A549 (cell line): ENCODE data around the gene SLC28A1. TPM values are rescaled to one million over a fixed set of nuclear protein-coding genes. Genes with fewer than 3 reads are reported as not detected.

Experiments used
- ATAC-seq, 2 experiments: fragments of 200-7000 bp in 1 of 2; fragments of >200 bp in 1 of 2; cut with Nextera tagmentation in 1 of 2; cut with Tn5 transposase in 1 of 2; 3 replicates each; pipeline versions ENCODE4 v1.8.0 to v1.9.1; 2018 to 2020; ENCODE audit warnings: mild to moderate bottlenecking in 1 of 2, moderate library complexity in 1 of 2
- CTCF ChIA-PET: fragments of 300-600 bp; sonication (Branson Sonifier 250); formaldehyde crosslinking; extraction: SDS; loops from one replicate; lab custom pipeline; 2021; ENCODE audit warnings: antibody characterized with exemption, inconsistent platforms; lab: Yijun Ruan, JAX
- POLR2A ChIA-PET: fragments of 350-600 bp; formaldehyde crosslinking; extraction: SDS; loops from one replicate; lab custom pipeline; 2021; ENCODE audit warnings: antibody characterized with exemption, inconsistent platforms; lab: Yijun Ruan, JAX
- DNase-seq, 2 experiments: peaks; one replicate each; pipeline versions ENCODE4 v3.0.0 to v3.0.0-alpha.2; 2011 to 2016; ENCODE audit warnings: low read depth in 1 of 2, low spot score in 1 of 2
- FAIRE-seq: peaks from 2 replicates; lab custom pipeline; 2011; peaks lifted over from hg19 to GRCh38; lab: Jason Lieb, UNC
- H3K27ac ChIP-seq, 2 experiments: fragments of >200 bp; sonication (Bioruptor Twin); formaldehyde crosslinking; 3 replicates each; pipeline ENCODE4 v1.5.1; 2016 to 2017
- H3K4me1 ChIP-seq: fragments of >200 bp; sonication (Bioruptor Twin); formaldehyde crosslinking; 3 replicates; pipeline ENCODE4 v1.6.1; 2016
- H3K4me2 ChIP-seq: fragments of >200 bp; sonication (Bioruptor Twin); formaldehyde crosslinking; 3 replicates; pipeline ENCODE4 v1.6.1; 2016
- H3K4me3 ChIP-seq: fragments of >200 bp; sonication (Bioruptor Twin); formaldehyde crosslinking; 3 replicates; pipeline ENCODE4 v1.5.1; 2016
- H3K9me3 ChIP-seq: fragments of >200 bp; sonication (Bioruptor Twin); formaldehyde crosslinking; 3 replicates; pipeline ENCODE4 v1.6.1; 2016
- BHLHE40 ChIP-seq: IDR thresholded peaks from 2 replicates; pipeline ENCODE4 v1.6.1; 2012; ENCODE audit warnings: low read depth, low read length, inconsistent platforms
- CBX2 ChIP-seq: fragments of 200-600 bp; sonication (generic); IDR thresholded peaks from 2 replicates; pipeline ENCODE4 v1.6.1; 2016; ENCODE audit warnings: low read depth, mild to moderate bottlenecking, borderline replicate concordance
- CBX8 ChIP-seq: fragments of 200-600 bp; sonication (generic); IDR thresholded peaks from 2 replicates; pipeline ENCODE4 v1.6.1; 2016
- EHMT2 ChIP-seq: fragments of 200-600 bp; sonication (generic); IDR thresholded peaks from 2 replicates; pipeline ENCODE4 v1.6.1; 2016; ENCODE audit warnings: antibody characterized with exemption, low read depth, mild to moderate bottlenecking, moderate library complexity
- FOSL2 ChIP-seq, 2 experiments: fragments of 450-650 bp in 1 of 2; fragments of >200 bp in 1 of 2; sonication (Bioruptor Twin) in 1 of 2; formaldehyde crosslinking; IDR thresholded peaks; 2 replicates each; pipeline versions ENCODE4 v1.5.0 to v1.6.1; 2016 to 2020; ENCODE audit warnings: mild to moderate bottlenecking in 1 of 2, moderate library complexity in 1 of 2
- GATA3 ChIP-seq: IDR thresholded peaks from 2 replicates; pipeline ENCODE4 v1.6.1; 2012; ENCODE audit warnings: borderline replicate concordance
- HEYL ChIP-seq: fragments of 250-450 bp; sonication (Bioruptor Pico); IDR thresholded peaks from 2 replicates; pipeline ENCODE4 v1.8.0; 2021; ENCODE audit warnings: mild to moderate bottlenecking, moderate library complexity
- JUN ChIP-seq, 2 experiments: fragments of >200 bp; sonication (Bioruptor Twin); formaldehyde crosslinking; IDR thresholded peaks; 2 replicates in 1 of 2; 3 replicates in 1 of 2; pipeline ENCODE4 v1.6.1; 2016 to 2017
- JUNB ChIP-seq: fragments of >200 bp; sonication (Bioruptor Twin); formaldehyde crosslinking; IDR thresholded peaks from 2 replicates; pipeline ENCODE4 v1.6.1; 2016
- KDM5A ChIP-seq: fragments of 200-600 bp; sonication (generic); IDR thresholded peaks from 2 replicates; pipeline ENCODE4 v1.6.1; 2016; ENCODE audit warnings: antibody characterized with exemption, mild to moderate bottlenecking
- MAFK ChIP-seq: fragments of 450-650 bp; IDR thresholded peaks from 2 replicates; pipeline ENCODE4 v1.6.1; 2014; ENCODE audit not compliant: partially characterized antibody
- MAZ ChIP-seq: fragments of 150-350 bp; IDR thresholded peaks from 2 replicates; pipeline ENCODE4 v1.6.1; 2014; ENCODE audit warnings: antibody characterized with exemption, low read depth, low read length, borderline replicate concordance
- NFE2L2 ChIP-seq: fragments of 150-350 bp; conservative IDR thresholded peaks from 2 replicates; pipeline ENCODE4 v1.6.1; 2014; ENCODE audit warnings: low read length
- RAD21 ChIP-seq, 2 experiments: fragments of >200 bp in 1 of 2; sonication (Bioruptor Twin) in 1 of 2; formaldehyde crosslinking in 1 of 2; IDR thresholded peaks in 1 of 2; conservative IDR thresholded peaks in 1 of 2; 2 replicates in 1 of 2; 3 replicates in 1 of 2; pipeline ENCODE4 v1.6.1; 2012 to 2018; ENCODE audit warnings: inconsistent platforms in 1 of 2
- RARB ChIP-seq: fragments of 250-450 bp; sonication (Bioruptor Pico); IDR thresholded peaks from 2 replicates; pipeline ENCODE4 v1.8.0; 2021; ENCODE audit warnings: mild to moderate bottlenecking, moderate library complexity
- RNF2 ChIP-seq: fragments of 200-600 bp; sonication (generic); IDR thresholded peaks from 2 replicates; pipeline ENCODE4 v1.6.1; 2016; ENCODE audit warnings: low read depth, mild to moderate bottlenecking, antibody characterized with exemption, moderate library complexity, borderline replicate concordance
- SMC3 ChIP-seq: fragments of >200 bp; sonication (Bioruptor Twin); formaldehyde crosslinking; IDR thresholded peaks from 3 replicates; pipeline ENCODE4 v1.6.1; 2018; ENCODE audit warnings: inconsistent platforms
- TFCP2L1 ChIP-seq: fragments of 250-450 bp; sonication (Bioruptor Pico); IDR thresholded peaks from 2 replicates; pipeline ENCODE4 v1.5.0; 2021; ENCODE audit warnings: mild to moderate bottlenecking
- TP53 ChIP-seq: fragments of 250-450 bp; sonication (Bioruptor Pico); IDR thresholded peaks from 2 replicates; pipeline ENCODE4 v1.5.0; 2021; ENCODE audit warnings: mild to moderate bottlenecking, moderate library complexity
- whole genome bisulfite sequencing: methylation state at CpG from one replicate; pipeline ENCODE4 v1.1.6; 2017; ENCODE audit errors: missing lambda C conversion rate; 5-methylcytosine and 5-hydroxymethylcytosine counted together
- polyA plus RNA-seq, 4 experiments: library from polyadenylated mRNA; depleted of rRNA in 3 of 4; stranded (reverse); fragments of >200 nt; fragmentation: RNase III in 1 of 4; extraction: RNeasy Plus Mini Kit Qiagen cat#74134 plus additional on column Dnase treatment in 1 of 4; gene quantifications; 2 replicates in 3 of 4; 3 replicates in 1 of 4; pipeline ENCODE4 v1.2.3, GENCODE V29; 2011 to 2017
- TF ChIP-seq, protein P1 (sequence below): fragments of >200 bp; sonication (Bioruptor Twin); formaldehyde crosslinking; IDR thresholded peaks from 3 replicates; pipeline ENCODE4 v1.5.1; 2016

SLC28A1 gene
- polyA plus RNA-seq, 2 of the 4 experiments (the other 2 are of a cell fraction), result 0.06 to 0.13 TPM

GRCh38 chr15:84861781-84862180 lies 22.7 kb upstream of the SLC28A1 start:
- TF ChIP-seq TP53 (CRISPR knock-in tag) (no peak), CBX8 (no peak), CBX2 (no peak), GATA3 (no peak), KDM5A (no peak), MAFK (no peak), NFE2L2 (no peak), EHMT2 (no peak), HEYL (CRISPR knock-in tag) (no peak), MAZ (no peak), BHLHE40 (no peak), JUN (IDR thresholded peaks at IDR 0.05) (no peak), RNF2 (no peak), TFCP2L1 (CRISPR knock-in tag) (no peak)
- TF ChIP-seq, protein P1, sequence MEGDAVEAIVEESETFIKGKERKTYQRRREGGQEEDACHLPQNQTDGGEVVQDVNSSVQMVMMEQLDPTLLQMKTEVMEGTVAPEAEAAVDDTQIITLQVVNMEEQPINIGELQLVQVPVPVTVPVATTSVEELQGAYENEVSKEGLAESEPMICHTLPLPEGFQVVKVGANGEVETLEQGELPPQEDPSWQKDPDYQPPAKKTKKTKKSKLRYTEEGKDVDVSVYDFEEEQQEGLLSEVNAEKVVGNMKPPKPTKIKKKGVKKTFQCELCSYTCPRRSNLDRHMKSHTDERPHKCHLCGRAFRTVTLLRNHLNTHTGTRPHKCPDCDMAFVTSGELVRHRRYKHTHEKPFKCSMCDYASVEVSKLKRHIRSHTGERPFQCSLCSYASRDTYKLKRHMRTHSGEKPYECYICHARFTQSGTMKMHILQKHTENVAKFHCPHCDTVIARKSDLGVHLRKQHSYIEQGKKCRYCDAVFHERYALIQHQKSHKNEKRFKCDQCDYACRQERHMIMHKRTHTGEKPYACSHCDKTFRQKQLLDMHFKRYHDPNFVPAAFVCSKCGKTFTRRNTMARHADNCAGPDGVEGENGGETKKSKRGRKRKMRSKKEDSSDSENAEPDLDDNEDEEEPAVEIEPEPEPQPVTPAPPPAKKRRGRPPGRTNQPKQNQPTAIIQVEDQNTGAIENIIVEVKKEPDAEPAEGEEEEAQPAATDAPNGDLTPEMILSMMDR, result no peak
- H3K4me1 ChIP-seq, result peaks cover 12% of the 10 kb centered on the region; the same call in 2 of the 3 replicates
- H3K9me3 ChIP-seq, result no peaks in the 10 kb centered on the region
- WGBS, result 84% methylated on average over 3 of the region's 3 CpGs
- ATAC-seq, result no peak
- ChIA-PET POLR2A (no interaction called here), CTCF (interaction anchor here (1.3 to 2.7 kb wide), 7 partner anchors 10 to 67 kb away, joined by 4 to 21 read pairs (median 6); no protein-coding TSS in a partner anchor)
- no peak overlapping the region for H3K27ac ChIP-seq
- no peak overlapping the region for H3K4me3 ChIP-seq
- no peak for DNase-seq
- no peak for FAIRE-seq
- no peak overlapping the region for H3K4me2 ChIP-seq

DNA sequence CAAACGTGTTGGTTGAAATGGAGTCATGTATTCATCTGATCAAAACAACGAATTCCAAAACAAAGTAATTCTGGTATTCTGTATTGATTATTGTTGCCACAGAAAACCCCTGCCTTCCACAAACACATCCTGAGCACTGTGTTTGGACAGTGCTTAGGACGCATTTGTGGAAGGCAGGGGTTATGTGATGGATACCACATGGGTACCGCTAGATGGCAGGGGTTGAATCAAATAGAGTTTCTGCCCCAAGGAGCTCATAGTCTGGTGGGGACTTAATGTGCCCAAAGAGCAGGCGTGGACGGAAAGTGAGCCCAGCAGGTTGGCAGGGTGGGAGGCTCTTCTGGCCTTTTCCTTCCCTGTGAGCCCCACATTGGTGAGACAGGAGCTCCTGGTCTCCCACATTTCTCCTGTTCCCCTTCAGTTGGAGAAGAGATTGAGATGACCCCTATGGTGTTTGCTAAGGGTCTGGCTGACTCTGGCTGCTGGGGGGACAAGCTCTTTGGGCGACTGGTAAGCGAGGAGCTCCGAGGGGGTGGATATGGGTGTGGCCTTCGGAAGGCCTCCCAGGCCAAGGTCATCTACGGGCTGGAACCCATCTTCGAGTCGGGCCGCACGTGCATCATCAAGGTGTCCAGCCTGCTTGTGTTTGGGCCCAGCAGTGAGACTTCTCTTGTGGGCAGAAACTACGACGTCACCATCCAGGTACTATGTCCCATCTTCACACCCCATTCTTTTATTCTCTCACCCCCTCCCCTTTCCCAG lies 22.1 kb upstream of the SLC28A1 start:
- WGBS, result 82% methylated on average over 17 of the region's 17 CpGs
- DNase-seq, result peak in 1 of 2 experiments; percentile 32
- FAIRE-seq, result peak; percentile 88
- CTCF ChIA-PET, result interaction anchor here (0.6 to 2.7 kb wide), 11 partner anchors 9 to 141 kb away, joined by 3 to 21 read pairs (median 5); no protein-coding TSS in a partner anchor
- peaks cover 12% of the 10 kb centered on the region; the same call in 2 of the 3 replicates for H3K4me1 ChIP-seq
- no peaks in the 10 kb centered on the region for H3K9me3 ChIP-seq
- H3K4me3 ChIP-seq, result no peak overlapping the region
- H3K27ac ChIP-seq, result no peak overlapping the region
- POLR2A ChIA-PET, result no interaction called here
- ATAC-seq, result peak in 1 of 2 experiments; percentile 64; a peak in 2 of 6 replicates
- TF ChIP-seq FOSL2 (IDR thresholded peaks at IDR 0.05), result no peak
- no peak for TF ChIP-seq FOSL2 (CRISPR knock-in tag; IDR thresholded peaks at IDR 0.05)
- no peak for TF ChIP-seq JUNB
- TF ChIP-seq RAD21 (conservative IDR thresholded peaks at IDR 0.05 in 1 of 2, IDR thresholded peaks at IDR 0.05 in 1 of 2), result peak; percentile 17 to 27; a peak in 1 of 5 replicates
- TF ChIP-seq SMC3, result peak; percentile 14; the same call in 1 of the 3 replicates
- no peak for TF ChIP-seq RARB (CRISPR knock-in tag)
- no peak for TF ChIP-seq BHLHE40
- H3K4me2 ChIP-seq, result no peak overlapping the region
